Activated CD8-positive, alpha-beta memory T cell treated with anti-CD3 and anti-CD28 coated beads, Interleukin-2, amount 50 U/mL, for 24 hours (primary cell): ENCODE results near the gene MRGPRX2.

Experiments
- DNase-seq: peaks from one replicate; pipeline ENCODE4 v3.0.0-alpha.2; 2020; ENCODE audit errors: extremely low read depth

MRGPRX2 gene

GRCh38 chr11:19075636-19076035 lies 15.1 kb upstream of the MRGPRX2 start:
- no peak for DNase-seq

- DNase-seq, result no peak
These were observed 13.2 kb upstream of the MRGPRX2 start for GRCh38 chr11:19073454-19074415.

GRCh38 chr11:19072464-19072863 lies 11.9 kb upstream of the MRGPRX2 start:
- no peak for DNase-seq

GRCh38 chr11:19071255-19071654 lies 10.7 kb upstream of the MRGPRX2 start:
- DNase-seq, result peak; percentile 15

GRCh38 chr11:19059833-19060232 lies 684 bp downstream of the MRGPRX2 start:
- no peak for DNase-seq

GRCh38 chr11:19055905-19056304 lies 4.6 kb downstream of the MRGPRX2 start:
- DNase-seq, result no peak

GRCh38 chr11:19055016-19055415 lies 5.5 kb downstream of the MRGPRX2 start:
- DNase-seq, result no peak

- DNase-seq, result no peak
These were observed 6.6 kb downstream of the MRGPRX2 start for GRCh38 chr11:19053909-19054308.

GRCh38 chr11:19050281-19050680 lies 10.2 kb downstream of the MRGPRX2 start:
- DNase-seq, result no peak

GRCh38 chr11:19049351-19049750 lies 11.2 kb downstream of the MRGPRX2 start:
- no peak for DNase-seq

GRCh38 chr11:19040051-19040450 lies 20.5 kb downstream of the MRGPRX2 start:
- DNase-seq, result no peak

- no peak for DNase-seq
These were observed 21.1 kb downstream of the MRGPRX2 start for GRCh38 chr11:19039409-19039808.

- no peak for DNase-seq
These were observed 27.5 kb downstream of the MRGPRX2 start for GRCh38 chr11:19032990-19033389.

- DNase-seq, result no peak
These were observed 32.5 kb downstream of the MRGPRX2 start for GRCh38 chr11:19027829-19028595.

- DNase-seq, result no peak
These were observed 33.7 kb downstream of the MRGPRX2 start for GRCh38 chr11:19026862-19027261.

GRCh38 chr11:19025481-19026406 lies 34.8 kb downstream of the MRGPRX2 start:
- no peak for DNase-seq

- DNase-seq, result no peak
These were observed 39.7 kb downstream of the MRGPRX2 start for GRCh38 chr11:19020831-19021230.

GRCh38 chr11:19018901-19019300 lies 41.6 kb downstream of the MRGPRX2 start:
- no peak for DNase-seq

GRCh38 chr11:19013181-19013857 lies 47.2 kb downstream of the MRGPRX2 start:
- DNase-seq, result no peak

- no peak for DNase-seq
These were observed 47.9 kb downstream of the MRGPRX2 start for GRCh38 chr11:19012636-19013035.
